ENCODE measurements around the gene MFN2. TPM values are rescaled to one million over a fixed set of nuclear protein-coding genes. Genes with fewer than 3 reads are reported as not detected.

The MFN2 gene
- total RNA-seq, 4 donors from 2014 or later: 80.0 to 131 (median 111) TPM

GRCh38 chr1:11952455-11953109 lies 27.7 kb upstream of the MFN2 start:
- H3K36me3 ChIP-seq: peaks cover 8 to 14% of the 10 kb centered on the region in 2 donors
- 83 to 94% methylated on average over 8 to 11 of the region's 11 CpGs for WGBS, 2 donors
- intact Hi-C loops (cut with DNase I): no loop called here
- no peaks in the 10 kb centered on the region for H3K9me3 ChIP-seq
- no peak overlapping the region for H3K27ac ChIP-seq
- H3K4me3 ChIP-seq (replicated peaks in 1 of 3): no peak overlapping the region
- H3K27me3 ChIP-seq: no peaks in the 10 kb centered on the region
- TF ChIP-seq CTCF (IDR thresholded peaks at IDR 0.05): no peak
- TF ChIP-seq POLR2A (IDR thresholded peaks at IDR 0.05): no peak
- no peaks in the 10 kb centered on the region for H3K4me1 ChIP-seq
- DNase-seq: no peak

DNA sequence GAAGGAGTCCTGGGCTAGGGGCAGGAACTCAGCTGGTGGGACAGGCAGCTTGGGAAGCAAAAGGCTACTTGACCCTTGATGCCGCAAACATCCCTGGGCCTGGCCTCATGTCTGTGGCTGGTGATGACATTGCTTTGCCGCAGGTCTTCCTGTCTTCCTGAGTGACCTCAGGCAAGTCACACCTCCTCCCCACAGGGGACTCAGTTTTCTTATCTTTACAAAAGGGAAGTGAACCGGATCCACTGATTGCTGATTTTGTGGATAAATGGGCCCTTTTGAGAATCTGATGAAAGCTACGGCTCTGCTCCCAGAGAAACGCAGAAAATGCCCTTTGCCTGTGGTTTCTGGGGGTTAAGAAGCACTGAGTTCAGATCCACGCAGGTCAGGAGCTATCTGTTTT lies 25.0 kb upstream of the MFN2 start:
- no peaks in the 10 kb centered on the region for H3K9me3 ChIP-seq
- no peak for DNase-seq
- H3K36me3 ChIP-seq: peaks cover 17 to 24% of the 10 kb centered on the region in 2 donors
- 82 to 91% methylated on average over 5 to 6 of the region's 6 CpGs for WGBS, 2 donors
- H3K4me3 ChIP-seq (replicated peaks in 1 of 3): no peak overlapping the region
- H3K27ac ChIP-seq: no peak overlapping the region
- TF ChIP-seq CTCF (IDR thresholded peaks at IDR 0.05) (no peak), POLR2A (IDR thresholded peaks at IDR 0.05) (no peak)
- no peaks in the 10 kb centered on the region for H3K27me3 ChIP-seq
- no peaks in the 10 kb centered on the region for H3K4me1 ChIP-seq
- intact Hi-C loops (cut with DNase I): no loop called here

- 89 to 97% methylated on average over 5 of the region's 5 CpGs for whole genome bisulfite sequencing, 2 donors
- intact Hi-C loops (cut with DNase I): no loop called here
- H3K36me3 ChIP-seq: peaks cover 18 to 24% of the 10 kb centered on the region in 2 donors
Measured at GRCh38 chr1:11957398-11957797, 22.8 kb upstream of the MFN2 start.

DNA sequence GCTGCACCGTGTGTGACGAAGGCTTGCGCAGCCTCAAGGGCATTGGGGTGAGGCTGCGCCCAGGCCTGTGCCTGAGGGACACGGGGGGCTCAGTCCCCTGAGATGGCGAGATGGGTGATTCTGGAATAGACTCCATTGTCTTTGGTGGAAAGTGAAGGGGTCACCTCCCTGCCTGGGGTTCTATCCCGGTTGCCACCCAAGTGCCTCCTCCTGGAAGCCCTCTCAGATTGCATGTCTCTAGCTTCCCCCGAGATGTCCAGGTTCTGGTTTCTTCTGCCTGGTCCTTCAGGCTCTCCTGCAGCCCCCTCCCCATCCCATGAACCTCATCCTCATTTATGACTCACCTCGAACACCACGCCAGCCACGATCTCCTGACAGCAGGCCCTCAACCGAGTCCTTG lies 22.3 kb upstream of the MFN2 start:
- Histone ChIP-seq H3K4me1 (peaks cover 0 to 13% of the 10 kb centered on the region in 2 donors), H3K27me3 (no peaks in the 10 kb centered on the region), H3K4me3 (replicated peaks in 1 of 3) (no peak overlapping the region), H3K27ac (no peak overlapping the region), H3K9me3 (no peaks in the 10 kb centered on the region), H3K36me3 (peaks cover 20 to 22% of the 10 kb centered on the region in 2 donors)
- DNase-seq: no peak
- 97% methylated on average over 12 of the region's 12 CpGs for WGBS, 2 donors
- TF ChIP-seq POLR2A (IDR thresholded peaks at IDR 0.05): no peak
- no peak for TF ChIP-seq CTCF (IDR thresholded peaks at IDR 0.05)
- intact Hi-C loops (cut with DNase I): no loop called here

More at GRCh38 chr1:11957398-11957797, 22.8 kb upstream of the MFN2 start:
- Histone ChIP-seq H3K4me1 (peaks cover 0 to 13% of the 10 kb centered on the region in 2 donors), H3K27ac (no peak overlapping the region), H3K27me3 (no peaks in the 10 kb centered on the region), H3K9me3 (no peaks in the 10 kb centered on the region), H3K4me3 (replicated peaks in 1 of 3) (no peak overlapping the region)
- no peak for DNase-seq
- TF ChIP-seq CTCF (IDR thresholded peaks at IDR 0.05) (no peak), POLR2A (IDR thresholded peaks at IDR 0.05) (no peak)

DNA sequence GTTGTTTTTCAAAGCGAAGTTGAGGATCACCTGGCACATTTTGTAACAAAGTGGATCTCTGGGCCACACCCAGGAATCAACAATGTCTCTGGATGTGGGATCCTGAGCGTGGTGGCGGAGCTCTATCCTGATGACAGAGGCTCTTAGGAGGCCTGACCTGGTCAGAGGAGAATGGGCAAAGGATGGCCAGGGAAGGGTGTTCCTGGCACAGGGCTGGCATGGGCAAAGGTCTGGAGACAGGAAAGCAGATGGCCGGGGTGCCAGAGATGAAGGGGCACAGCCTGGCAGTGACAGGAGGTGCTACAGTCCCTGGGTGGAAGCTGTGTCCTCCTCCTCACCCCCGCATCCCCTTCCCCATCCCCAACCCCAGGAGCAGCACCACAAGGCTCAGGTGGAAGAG lies 20.0 kb upstream of the MFN2 start:
- no peak for TF ChIP-seq CTCF (IDR thresholded peaks at IDR 0.05)
- no peak for TF ChIP-seq POLR2A (IDR thresholded peaks at IDR 0.05)
- intact Hi-C loops (cut with DNase I): no loop called here
- H3K27ac ChIP-seq: peak overlapping the region in 1 of 3 donors; percentile 61
- WGBS, 2 donors: 91% methylated on average over 5 of the region's 5 CpGs
- H3K27me3 ChIP-seq: no peaks in the 10 kb centered on the region
- H3K9me3 ChIP-seq: no peaks in the 10 kb centered on the region
- peaks cover 0 to 13% of the 10 kb centered on the region in 2 donors for H3K4me1 ChIP-seq
- H3K36me3 ChIP-seq: peaks cover 39 to 40% of the 10 kb centered on the region in 2 donors
- no peak for DNase-seq
- no peak overlapping the region for H3K4me3 ChIP-seq (replicated peaks in 1 of 3)
